Subcutaneous adipose tissue (tissue), 4 donors: ENCODE data around the gene AMMECR1L. TPM values are rescaled to one million over a fixed set of nuclear protein-coding genes. Genes with fewer than 3 reads are reported as not detected.

Experiments
- CTCF ChIP-seq: fragments of 450-650 bp; IDR thresholded peaks from one replicate; pipeline ENCODE4 v1.5.1; 2016; ENCODE audit warnings: low read depth, mild to moderate bottlenecking, control low read depth, antibody characterized with exemption, moderate library complexity
- total RNA-seq, 4 donors: library from RNA; depleted of rRNA; stranded (reverse); fragments of >200 nt; gene quantifications; one replicate each; pipeline ENCODE4 v1.1.0, GENCODE V29; 2016

AMMECR1L gene
- total RNA-seq, 4 donors from 2014 or later = 13.3 to 21.5 (median 14.9) TPM

- no peak for TF ChIP-seq CTCF
Observed at GRCh38 chr2:127843677-127844076, 42.1 kb downstream of the AMMECR1L start.

- no peak for TF ChIP-seq CTCF
Observed at GRCh38 chr2:127841466-127842178, 44.1 kb downstream of the AMMECR1L start.

- no peak for TF ChIP-seq CTCF
Observed at GRCh38 chr2:127840893-127841292, 44.9 kb downstream of the AMMECR1L start.

GRCh38 chr2:127834951-127835350, 50.8 kb downstream of the AMMECR1L start:
- TF ChIP-seq CTCF = no peak

GRCh38 chr2:127829845-127830246, 55.9 kb downstream of the AMMECR1L start:
- no peak for TF ChIP-seq CTCF

- TF ChIP-seq CTCF = no peak
Observed at GRCh38 chr2:127826047-127826446, 59.7 kb downstream of the AMMECR1L start.

GRCh38 chr2:127820080-127820668, 65.6 kb downstream of the AMMECR1L start:
- no peak for TF ChIP-seq CTCF
